Coronary artery (tissue), 2 donors: ENCODE results near the gene LMBR1.
"Not testable (repeated sequence)": the region's sequence is repeated elsewhere in the genome, so short reads cannot be mapped to it uniquely, and the experiment has no call there.

Experiments
- DNase-seq: peaks from one replicate; pipeline ENCODE4 v3.0.0-alpha.2; 2017; ENCODE audit warnings: low spot score
- H3K27ac ChIP-seq, 2 donors: fragments of 200-600 bp; sonication (generic); one replicate each; pipeline ENCODE4 v1.5.1; 2016 to 2019
- H3K4me3 ChIP-seq: fragments of 200-600 bp; sonication (generic); 2 replicates; pipeline ENCODE4 v1.5.1; 2016; ENCODE audit warnings: mild to moderate bottlenecking, moderate library complexity
- TF ChIP-seq, protein P1 (sequence below): fragments of 200-600 bp; sonication (generic); IDR thresholded peaks from one replicate; pipeline ENCODE4 v1.5.1; 2019; ENCODE audit warnings: antibody characterized with exemption

Gene LMBR1

DNA sequence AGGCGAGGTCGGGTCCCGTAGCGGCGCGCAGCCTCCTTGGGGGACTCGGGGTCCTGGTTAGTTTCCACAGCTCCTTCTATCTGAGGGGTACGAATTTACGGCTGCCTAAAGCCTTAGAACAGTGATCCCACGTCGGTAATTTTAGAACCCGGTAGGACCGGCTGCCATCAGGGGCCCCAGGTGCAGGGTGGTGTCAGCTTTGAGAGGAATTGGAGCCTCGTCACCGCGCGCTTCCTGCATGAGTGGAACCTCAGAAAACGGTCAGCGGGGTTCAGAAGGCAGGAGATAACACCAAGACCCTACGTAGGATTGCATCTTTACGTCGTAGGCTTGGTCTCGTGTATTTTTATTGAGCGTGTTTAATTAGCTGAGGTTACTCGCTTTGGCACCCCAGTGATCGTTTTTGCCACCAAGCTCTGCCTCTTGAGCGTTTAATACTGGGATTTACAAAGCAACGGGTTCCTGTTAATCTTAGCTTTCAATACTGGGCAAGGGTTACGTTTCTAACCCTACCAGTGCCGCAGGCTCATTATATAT, 252.0 kb downstream of the LMBR1 start:
- TF ChIP-seq, protein P1, sequence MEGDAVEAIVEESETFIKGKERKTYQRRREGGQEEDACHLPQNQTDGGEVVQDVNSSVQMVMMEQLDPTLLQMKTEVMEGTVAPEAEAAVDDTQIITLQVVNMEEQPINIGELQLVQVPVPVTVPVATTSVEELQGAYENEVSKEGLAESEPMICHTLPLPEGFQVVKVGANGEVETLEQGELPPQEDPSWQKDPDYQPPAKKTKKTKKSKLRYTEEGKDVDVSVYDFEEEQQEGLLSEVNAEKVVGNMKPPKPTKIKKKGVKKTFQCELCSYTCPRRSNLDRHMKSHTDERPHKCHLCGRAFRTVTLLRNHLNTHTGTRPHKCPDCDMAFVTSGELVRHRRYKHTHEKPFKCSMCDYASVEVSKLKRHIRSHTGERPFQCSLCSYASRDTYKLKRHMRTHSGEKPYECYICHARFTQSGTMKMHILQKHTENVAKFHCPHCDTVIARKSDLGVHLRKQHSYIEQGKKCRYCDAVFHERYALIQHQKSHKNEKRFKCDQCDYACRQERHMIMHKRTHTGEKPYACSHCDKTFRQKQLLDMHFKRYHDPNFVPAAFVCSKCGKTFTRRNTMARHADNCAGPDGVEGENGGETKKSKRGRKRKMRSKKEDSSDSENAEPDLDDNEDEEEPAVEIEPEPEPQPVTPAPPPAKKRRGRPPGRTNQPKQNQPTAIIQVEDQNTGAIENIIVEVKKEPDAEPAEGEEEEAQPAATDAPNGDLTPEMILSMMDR = no peak
- H3K4me3 ChIP-seq = peak overlapping the region; percentile 83
- DNase-seq = no peak
- H3K27ac ChIP-seq = peak overlapping the region in 1 of 2 donors; percentile 71

DNA sequence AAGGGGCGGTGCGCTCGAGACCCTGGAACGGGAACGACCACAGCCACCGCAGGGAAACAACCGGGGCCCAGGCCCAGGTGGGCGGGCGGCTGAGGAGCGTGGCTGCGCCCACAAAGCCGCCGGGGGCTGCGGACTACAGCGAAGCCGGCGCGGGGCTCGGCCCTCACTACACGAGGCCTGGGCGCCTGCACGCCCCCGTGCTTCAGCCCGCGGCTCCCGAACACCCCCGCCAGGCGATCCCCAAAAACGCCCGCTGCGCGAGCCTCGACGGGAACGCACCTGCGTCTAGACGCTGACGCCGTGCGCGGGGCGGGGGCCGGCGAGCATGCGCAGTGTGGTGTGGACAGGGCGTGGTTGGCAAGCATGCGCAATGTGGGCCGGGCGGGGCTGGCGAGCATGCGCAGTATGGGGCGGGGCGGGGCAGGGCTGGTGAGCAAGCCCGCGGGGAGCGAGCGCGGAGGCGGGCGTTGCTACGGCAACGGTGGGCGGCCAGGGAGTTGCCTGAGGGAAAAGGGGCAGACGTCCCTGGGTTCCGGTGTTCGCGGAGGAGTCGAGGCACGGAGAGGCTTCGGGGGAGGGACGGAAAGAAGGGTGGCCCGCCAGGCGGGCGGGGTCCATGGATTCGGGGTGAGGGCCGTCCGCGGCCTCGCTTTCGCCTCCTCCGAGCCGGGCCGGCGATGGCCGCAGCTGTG, 252.6 kb downstream of the LMBR1 start, which contains the start of gene RNF32:
RNF32 (plus strand) TSS at position 518 of the 692 bp plus-strand sequence. CDS start 3,104 bp downstream, outside the sequence.
- TF ChIP-seq, protein P1 = no peak
- Histone ChIP-seq H3K4me3 (peak within 1 kb of the TSS; percentile 83), H3K27ac (peak within 1 kb of the TSS in 1 of 2 donors; percentile 71)
- DNase-seq = peak; percentile 88

DNA sequence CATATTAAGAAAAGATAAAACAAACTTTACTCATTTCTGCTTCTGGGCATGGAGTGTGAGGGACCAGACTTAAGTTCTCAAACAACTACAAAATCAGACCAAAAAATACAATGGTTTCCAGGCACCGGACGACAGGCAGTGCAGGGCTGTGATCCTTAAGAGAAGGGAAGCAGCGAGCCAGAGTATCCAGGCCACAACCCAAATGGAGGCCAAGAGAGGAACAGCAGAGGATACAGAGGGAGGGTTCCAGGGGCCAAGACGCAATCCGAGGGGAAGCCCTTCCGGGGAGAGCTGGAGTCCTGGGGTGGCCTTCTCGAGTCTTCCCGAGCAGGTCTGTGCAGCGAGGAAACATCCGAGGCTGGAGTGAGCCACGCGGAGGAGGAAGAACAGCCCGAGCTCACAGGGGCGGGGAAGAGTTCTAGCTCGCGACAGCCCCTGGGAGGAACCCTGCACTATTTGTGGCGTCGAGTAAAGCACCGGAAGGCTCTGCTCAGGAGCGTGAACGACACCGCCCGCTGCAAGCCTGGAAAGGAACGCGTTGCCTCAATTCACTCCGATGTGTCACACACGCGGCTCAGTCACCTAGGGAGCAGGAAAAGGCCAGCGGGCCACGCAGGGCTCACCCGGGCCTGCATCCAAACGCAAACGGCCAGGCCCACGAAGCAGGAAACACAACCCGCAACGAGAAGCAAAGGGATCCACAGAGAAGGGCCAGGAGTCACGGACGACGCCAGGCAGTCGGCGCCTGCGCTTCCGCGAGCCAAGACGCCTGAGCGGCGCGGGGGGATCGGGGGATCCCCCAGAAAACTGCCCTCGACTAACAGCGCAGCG, 253.3 kb downstream of the LMBR1 start:
- H3K27ac ChIP-seq = peak overlapping the region in 1 of 2 donors; percentile 71
- peak overlapping the region; percentile 83 for H3K4me3 ChIP-seq
- TF ChIP-seq, protein P1 = no peak
- no peak for DNase-seq

DNA sequence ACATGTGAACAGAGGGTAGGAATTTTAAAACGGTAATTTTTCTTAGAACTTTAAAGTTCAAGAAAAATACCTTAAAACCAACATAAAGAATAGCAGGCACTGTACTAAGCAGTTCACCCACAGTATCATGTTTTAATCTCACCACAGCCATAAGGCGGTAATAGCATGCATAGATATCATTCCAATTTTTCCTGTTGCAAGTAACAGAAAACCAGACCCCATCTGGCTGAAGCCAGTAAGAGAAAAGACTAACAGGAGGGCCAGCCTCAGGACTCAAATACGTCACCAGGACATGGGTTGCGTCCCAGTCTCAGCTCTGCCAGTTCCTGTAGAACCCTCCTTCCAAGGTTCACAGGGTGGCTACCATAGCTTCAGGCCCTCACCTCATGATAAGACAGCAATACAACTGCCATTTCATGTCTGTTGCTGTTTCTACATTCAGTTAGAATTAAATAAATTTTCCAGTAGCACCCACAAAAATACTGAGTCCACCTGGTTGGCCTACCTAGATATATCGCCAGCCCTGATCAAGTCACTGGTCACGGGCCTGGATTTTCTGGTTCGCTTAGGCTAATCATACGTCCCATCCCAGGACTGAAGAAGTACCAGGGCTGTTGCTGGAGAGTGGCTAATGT, 254.4 kb downstream of the LMBR1 start:
- H3K27ac ChIP-seq = no peak overlapping the region
- DNase-seq = no peak
- H3K4me3 ChIP-seq = no peak overlapping the region
- TF ChIP-seq, protein P1 = no peak

DNA sequence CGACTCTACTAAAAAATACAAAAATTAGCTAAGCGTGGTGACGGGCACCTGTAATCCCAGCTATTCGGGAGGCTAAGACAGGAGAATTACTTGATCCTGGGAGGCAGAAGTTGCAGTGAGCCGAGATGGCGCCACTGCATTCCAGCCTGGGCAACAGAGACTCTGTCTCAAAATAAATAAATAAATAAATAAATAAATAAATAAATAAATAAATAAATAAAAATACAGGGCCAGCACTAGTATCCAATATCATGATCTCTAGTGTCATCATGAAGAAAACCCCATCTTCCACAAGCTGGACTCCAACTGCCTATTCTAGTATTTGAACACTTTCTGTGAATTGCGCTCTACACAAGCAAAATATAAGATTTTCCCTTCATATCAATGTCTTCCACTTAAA, 255.9 kb downstream of the LMBR1 start:
- DNase-seq = not testable (repeated sequence)

DNA sequence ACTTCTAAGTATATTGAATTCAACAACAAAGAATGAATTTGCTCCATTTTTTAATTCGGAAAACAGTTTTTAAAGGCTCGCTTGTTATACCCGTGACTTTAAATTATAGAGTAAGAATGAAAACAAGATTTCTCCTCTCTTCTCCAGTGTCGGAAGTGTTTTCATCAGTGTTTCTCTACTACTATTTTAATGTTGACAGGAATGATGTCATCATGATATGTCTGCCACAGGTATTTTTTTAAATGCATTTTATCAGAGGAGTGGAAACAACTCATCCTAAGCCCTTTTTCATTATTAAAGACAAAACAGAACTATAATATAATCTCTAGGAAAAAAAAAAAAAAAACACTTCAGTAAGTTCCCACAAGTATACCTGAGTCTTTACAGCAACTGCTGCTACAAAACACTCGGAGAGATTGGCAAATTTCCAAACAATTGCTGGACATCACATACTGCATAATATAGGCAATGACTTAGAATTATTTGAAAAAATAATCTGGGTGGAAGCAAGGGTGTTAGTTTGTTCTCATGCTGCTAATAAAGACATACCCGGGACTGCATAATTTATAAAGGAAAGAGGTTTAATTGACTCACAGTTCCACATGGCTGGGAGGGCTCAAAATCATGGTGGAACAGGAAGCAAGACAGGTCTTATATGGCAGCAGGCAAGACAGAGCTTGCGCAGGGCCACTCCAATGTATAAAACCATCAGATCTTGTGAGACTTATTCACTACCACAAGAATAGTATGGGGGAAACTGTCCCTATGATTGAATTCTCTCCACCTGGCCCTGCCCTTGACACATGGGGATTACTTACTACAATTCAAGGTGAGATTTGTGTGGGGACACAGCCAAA, 257.2 kb downstream of the LMBR1 start:
- TF ChIP-seq, protein P1 = no peak
- H3K4me3 ChIP-seq = no peak overlapping the region
- DNase-seq = no peak
- H3K27ac ChIP-seq = no peak overlapping the region

More for the DNA sequence above, 255.9 kb downstream of the LMBR1 start:
- not testable (repeated sequence) for H3K4me3 ChIP-seq, H3K27ac ChIP-seq
